GM12892 (cell line): ENCODE results near the gene VWF.

Experiments
- POLR2A ChIP-seq: IDR thresholded peaks from 2 replicates; pipeline ENCODE4 v1.6.1; 2011; ENCODE audit warnings: low read depth, low read length, control low read depth
- POLR2AphosphoS5 ChIP-seq: IDR thresholded peaks from 2 replicates; pipeline ENCODE4 v1.6.1; 2011; ENCODE audit warnings: low read depth, low read length, control low read depth
- TAF1 ChIP-seq: IDR thresholded peaks from 2 replicates; pipeline ENCODE4 v1.6.1; 2011; ENCODE audit warnings: low read depth, mild to moderate bottlenecking, control low read depth, low read length, borderline replicate concordance

DNA sequence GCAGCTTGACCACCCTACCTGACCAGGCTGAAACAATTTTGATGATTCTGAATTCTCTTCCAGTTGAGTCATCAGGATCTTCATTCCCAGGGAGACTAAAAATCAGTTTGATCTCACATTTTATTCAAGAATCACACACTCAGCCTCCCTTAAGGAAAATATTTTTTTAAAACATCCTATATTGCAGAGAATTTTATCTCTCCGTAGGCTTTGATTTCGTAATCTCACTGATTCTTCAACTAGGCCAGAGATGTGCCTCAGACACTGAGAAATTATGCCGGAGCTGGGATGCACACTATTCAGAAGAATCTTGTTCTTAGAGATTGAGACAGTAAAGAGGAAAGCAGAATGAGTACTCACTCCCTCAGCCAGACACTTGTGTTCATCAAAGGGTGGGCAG, 172.4 kb downstream of the VWF start:
- TF ChIP-seq POLR2A (no peak), POLR2AphosphoS5 (no peak), TAF1 (no peak)
